HG03565 (cell line): ENCODE results near the gene CD302.
"Not testable (repeated sequence)": the region's sequence is repeated elsewhere in the genome, so short reads cannot be mapped to it uniquely, and the experiment has no call there.

ENCODE experiments used
- ATAC-seq: cut with Tn5 transposase; IDR thresholded peaks from one replicate; pipeline ENCODE4 v1.9.1; 2021; ENCODE audit warnings: mild to moderate bottlenecking, moderate library complexity; ENCODE audit not compliant: unreplicated experiment

The CD302 gene

DNA sequence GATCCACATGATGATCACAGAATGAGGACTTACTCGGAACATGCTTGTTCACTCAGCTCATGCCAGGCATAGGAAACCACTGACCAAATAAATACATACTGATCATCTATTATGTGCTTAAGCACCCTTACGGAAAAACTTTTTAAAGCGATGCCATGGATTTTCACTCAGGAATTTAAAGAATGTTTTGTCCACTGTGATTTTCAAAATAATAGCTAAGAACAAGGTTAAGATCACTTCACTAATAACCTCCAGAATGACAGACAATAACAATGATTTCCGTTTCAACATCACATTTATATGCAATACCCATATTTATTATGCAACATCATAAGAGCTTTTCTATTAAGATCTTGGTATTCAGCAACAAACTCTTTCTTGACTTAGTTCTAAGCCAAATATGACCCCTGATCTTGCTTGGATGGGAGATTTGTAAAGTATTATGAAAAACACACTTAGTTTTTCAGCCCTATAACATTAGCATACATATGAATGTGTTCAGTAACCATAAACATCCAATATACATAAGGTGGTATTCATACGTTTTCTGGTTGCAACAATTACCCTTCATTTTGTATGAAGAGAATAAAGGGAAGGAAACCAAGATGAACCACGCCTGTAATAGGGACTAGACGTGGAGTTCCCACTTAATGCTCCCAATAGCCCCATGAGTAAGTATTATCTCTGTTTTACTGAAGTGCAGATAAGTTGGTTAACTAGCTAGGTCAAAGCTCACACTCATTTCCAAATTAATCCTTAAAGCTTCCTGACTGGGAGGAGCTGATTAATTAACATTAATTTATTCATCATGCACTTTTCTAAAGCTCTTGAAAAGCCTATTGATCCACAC is 1.9 kb downstream of the CD302 start:
- ATAC-seq = no peak

DNA sequence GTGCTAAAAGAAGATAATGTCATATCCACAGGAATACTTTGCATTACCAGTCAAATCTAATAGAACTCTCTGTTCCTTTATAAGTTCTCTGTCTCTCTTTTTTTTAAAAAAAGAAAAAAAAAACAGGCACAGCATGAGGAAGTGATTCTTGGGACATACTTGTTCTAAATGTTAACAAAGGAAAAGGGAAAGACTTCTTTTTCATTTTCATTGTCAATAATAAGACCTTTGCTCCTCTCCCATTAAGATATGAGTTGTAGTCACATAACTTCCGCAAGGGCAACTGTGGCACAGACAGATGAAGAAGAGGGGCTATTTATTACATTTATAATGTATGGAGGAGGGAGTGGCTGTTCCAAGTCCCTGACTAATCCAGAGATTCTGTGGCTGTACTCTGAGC is 4.7 kb downstream of the CD302 start:
- no peak for ATAC-seq

DNA sequence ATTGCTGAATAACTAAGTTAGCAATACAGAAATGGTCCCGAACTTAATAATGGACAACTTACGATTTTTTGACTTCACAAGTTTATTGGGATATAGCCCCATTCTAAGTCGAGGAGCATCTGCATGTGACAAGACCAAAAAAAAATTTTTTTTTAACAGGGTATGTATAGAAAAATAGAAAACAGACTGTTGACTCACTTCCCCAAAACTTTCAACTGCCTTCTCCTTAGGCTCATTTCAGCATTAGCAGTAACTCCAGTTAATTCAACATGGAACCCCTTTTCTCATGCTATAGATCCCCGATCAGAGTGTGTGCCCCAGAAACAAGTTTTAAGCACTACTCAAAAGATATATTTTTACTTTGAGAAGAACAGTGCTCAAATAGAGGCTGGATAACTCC is 5.4 kb downstream of the CD302 start:
- ATAC-seq = no peak

DNA sequence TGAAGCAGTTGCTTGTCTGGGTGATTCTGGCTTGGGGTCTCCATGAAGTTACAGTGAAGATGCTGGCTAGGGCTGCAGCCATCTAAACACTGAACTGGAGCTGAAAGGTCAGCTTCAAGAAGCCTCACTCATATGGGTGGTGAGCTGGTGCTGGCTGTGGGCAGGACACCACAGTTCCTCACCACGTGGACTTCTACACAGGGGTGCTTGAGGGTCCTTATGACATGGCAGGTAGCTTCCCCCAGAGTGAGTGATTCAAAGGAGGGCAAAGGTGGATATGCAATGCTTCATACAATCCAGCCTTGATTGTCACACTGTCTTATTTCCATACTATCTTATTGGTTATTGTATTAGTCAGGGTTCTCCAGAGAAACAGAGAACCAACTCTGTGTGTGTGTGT is 6.0 kb downstream of the CD302 start:
- ATAC-seq = no peak

GRCh38 chr2:159790323-159790722 is 7.7 kb downstream of the CD302 start:
- ATAC-seq = no peak

GRCh38 chr2:159788253-159788652 is 9.8 kb downstream of the CD302 start:
- no peak for ATAC-seq

GRCh38 chr2:159787647-159788046 is 10.4 kb downstream of the CD302 start:
- not testable (repeated sequence) for ATAC-seq

DNA sequence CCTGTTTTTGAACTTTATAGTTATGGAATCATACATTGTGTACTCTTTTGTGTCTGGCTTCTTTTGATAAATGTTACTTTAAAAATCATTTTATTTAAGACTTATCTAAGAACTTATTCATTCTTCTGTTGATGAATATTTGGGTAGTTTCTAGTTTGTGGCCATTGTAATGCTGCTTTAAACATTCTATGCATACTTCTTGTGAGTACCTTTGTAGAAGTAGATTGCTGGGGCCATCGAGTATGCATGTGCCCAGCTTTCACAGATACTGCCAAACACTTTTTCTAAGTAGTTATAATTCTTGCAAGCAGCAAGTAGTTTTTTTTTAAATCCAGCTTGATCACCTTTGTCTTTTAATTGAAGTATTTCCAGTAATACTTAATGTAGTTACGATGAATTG is 11.1 kb downstream of the CD302 start:
- no peak for ATAC-seq

DNA sequence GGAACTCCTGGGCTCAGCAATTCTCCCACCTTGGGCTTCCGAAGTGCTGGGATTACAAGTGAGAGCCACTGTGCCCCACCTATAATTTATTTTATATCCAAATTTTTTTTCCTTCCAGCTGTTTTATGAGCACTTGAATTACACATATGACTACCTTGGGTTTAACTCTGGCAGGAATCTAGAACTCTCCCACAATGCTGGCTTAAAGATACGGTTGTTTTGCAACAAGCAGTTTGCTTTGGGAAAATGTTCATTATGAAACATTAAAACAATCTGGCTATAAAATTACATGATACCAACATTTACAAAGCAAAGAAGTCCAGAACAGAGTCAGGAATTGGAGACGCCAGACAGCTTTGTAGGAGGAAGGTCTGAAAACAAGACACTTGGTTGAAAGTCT is 12.8 kb downstream of the CD302 start:
- no peak for ATAC-seq

GRCh38 chr2:159784744-159785143 is 13.3 kb downstream of the CD302 start:
- not testable (repeated sequence) for ATAC-seq

- ATAC-seq = no peak
Observed at GRCh38 chr2:159783556-159783955, 14.5 kb downstream of the CD302 start.

DNA sequence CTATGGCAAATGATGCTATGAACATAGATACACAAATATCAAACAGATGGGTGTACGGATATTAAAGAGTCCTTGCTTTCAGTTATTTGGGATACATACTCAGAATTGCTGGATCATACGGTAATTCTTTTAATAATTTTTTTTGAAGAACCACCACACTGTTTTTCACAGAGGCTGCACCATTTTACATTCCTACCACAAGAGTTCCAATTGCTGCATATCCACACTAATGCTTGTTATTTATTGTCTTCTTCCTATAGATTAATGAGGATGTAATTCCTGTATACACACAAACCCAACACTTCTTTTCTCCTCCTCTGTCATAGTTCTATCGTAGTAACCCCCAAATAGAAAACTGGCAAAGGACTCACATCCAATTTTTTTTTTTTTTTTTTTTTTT is 21.7 kb downstream of the CD302 start:
- no peak for ATAC-seq

- no peak for ATAC-seq
Observed at GRCh38 chr2:159775021-159775420, 23.0 kb downstream of the CD302 start.

GRCh38 chr2:159774370-159774990 is 23.5 kb downstream of the CD302 start:
- no peak for ATAC-seq

DNA sequence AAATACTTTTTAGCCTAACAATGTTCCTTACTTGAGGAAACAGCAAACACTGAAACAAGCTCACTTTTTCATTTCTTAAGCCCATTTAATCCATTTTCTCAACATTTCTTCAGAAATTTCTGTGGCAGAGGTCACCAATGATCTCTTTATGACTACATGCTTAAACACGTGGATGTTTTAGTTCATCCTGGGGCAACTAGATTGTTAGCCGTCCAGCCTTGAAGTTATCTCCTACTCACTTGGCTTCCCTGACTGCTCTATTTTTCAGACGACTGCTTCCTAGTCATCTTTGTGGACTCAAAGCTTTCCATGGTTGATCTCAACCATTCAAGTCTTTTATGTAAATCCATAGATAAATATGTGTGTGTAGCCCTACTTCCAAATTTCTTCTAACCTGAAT is 24.1 kb downstream of the CD302 start:
- ATAC-seq = no peak

- no peak for ATAC-seq
Observed at GRCh38 chr2:159773426-159773825, 24.6 kb downstream of the CD302 start.

- ATAC-seq = no peak
Observed at GRCh38 chr2:159769147-159769546, 28.9 kb downstream of the CD302 start.

DNA sequence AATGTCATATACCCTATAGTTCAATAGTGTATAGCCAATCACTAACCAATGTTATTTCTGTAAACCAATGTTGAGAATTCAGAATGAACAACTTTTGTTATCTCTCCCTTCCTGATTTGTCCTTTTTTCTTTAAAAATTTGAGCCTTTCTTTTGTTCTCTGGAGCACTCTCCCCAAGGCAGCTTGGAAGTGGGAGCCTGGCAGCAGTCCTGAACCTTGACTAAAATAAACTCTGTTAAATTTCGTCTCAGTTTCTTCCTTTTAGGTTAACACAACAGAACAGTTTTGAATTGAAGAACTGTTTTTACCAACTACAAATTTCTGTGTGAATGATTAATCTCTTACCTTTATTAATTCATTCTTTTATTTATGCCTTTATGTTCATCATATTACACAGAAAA is 35.9 kb downstream of the CD302 start:
- ATAC-seq = no peak

- ATAC-seq = no peak
Observed at GRCh38 chr2:159760326-159760725, 37.7 kb downstream of the CD302 start.

- no peak for ATAC-seq
Observed at GRCh38 chr2:159759577-159759976, 38.4 kb downstream of the CD302 start.

DNA sequence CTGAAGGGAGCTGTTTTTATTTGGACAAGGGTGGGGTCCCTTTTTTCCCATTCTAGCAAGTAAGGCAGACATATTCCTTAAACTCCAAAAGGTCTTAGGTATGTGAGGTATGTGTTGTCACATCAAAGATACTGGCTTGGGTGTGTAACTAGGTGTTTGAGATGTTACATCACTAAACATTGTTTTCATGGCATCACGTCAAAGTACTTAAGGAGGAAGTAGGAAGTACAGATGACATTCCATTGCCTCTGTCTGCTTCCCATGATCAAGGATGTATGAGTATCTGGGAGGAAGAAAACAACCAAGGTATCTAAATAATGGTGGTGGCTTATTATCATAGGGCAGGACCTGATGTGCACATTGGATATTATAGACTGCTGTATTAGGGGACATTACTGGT is 39.3 kb downstream of the CD302 start:
- ATAC-seq = no peak

- no peak for ATAC-seq
Observed at GRCh38 chr2:159758239-159758638, 39.8 kb downstream of the CD302 start.

DNA sequence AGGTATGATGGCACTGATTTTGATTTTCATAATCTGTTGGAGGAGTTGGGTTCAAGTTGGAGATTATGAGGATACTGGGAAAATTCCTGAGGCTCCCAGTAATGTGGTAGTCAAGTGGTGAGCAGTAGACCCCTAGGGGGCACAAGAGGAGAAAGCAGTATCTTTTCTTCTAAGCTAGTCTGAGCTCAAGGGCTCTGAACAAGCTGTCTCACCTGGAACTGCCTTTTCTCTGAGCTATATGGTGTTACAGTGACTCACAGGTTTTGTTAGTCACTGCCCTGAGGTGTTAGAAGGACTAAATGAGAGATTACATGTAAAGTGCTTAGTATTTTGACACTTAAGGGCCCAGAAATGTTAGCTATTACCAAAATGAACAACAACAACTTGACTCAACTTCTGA is 42.2 kb downstream of the CD302 start:
- ATAC-seq = no peak
